GM21390 (cell line): ENCODE data around the gene RHBDD3.

Source experiments
- ATAC-seq: cut with Tn5 transposase; IDR thresholded peaks from one replicate; pipeline ENCODE4 v1.9.1; 2021; ENCODE audit not compliant: unreplicated experiment

Gene RHBDD3

GRCh38 chr22:29306175-29306834, 38.5 kb upstream of the RHBDD3 start, which contains the start of gene GAS2L1:
Gene GAS2L1, plus strand, starts transcription at chr22:29306650. Its CDS starts 1,456 bp downstream, at chr22:29308106.
- no peak for ATAC-seq

GRCh38 chr22:29305836-29306174, 38.0 kb upstream of the RHBDD3 start:
- no peak for ATAC-seq

GRCh38 chr22:29302681-29303465, 35.1 kb upstream of the RHBDD3 start:
- no peak for ATAC-seq

GRCh38 chr22:29302402-29302680, 34.6 kb upstream of the RHBDD3 start:
- no peak for ATAC-seq

GRCh38 chr22:29301716-29302401, 34.1 kb upstream of the RHBDD3 start:
- no peak for ATAC-seq

- no peak for ATAC-seq
These were observed 33.2 kb upstream of the RHBDD3 start for GRCh38 chr22:29300807-29301601.

- ATAC-seq: no peak
These were observed 32.7 kb upstream of the RHBDD3 start for GRCh38 chr22:29300467-29300806.

GRCh38 chr22:29299136-29299900, 31.5 kb upstream of the RHBDD3 start:
- ATAC-seq: no peak

GRCh38 chr22:29298641-29299040, 30.9 kb upstream of the RHBDD3 start:
- no peak for ATAC-seq

GRCh38 chr22:29292379-29292778, 24.6 kb upstream of the RHBDD3 start:
- ATAC-seq: no peak

GRCh38 chr22:29291215-29291614, 23.4 kb upstream of the RHBDD3 start:
- ATAC-seq: no peak

GRCh38 chr22:29290061-29290460, 22.3 kb upstream of the RHBDD3 start:
- no peak for ATAC-seq

GRCh38 chr22:29288837-29289236, 21.1 kb upstream of the RHBDD3 start:
- no peak for ATAC-seq

- ATAC-seq: no peak
These were observed 16.4 kb upstream of the RHBDD3 start for GRCh38 chr22:29284196-29284595.

- ATAC-seq: no peak
These were observed 10.1 kb upstream of the RHBDD3 start for GRCh38 chr22:29277927-29278326.

GRCh38 chr22:29275819-29276565, 8.2 kb upstream of the RHBDD3 start:
- ATAC-seq: no peak

- no peak for ATAC-seq
These were observed 7.4 kb upstream of the RHBDD3 start for GRCh38 chr22:29275167-29275566.

GRCh38 chr22:29272624-29273023, 4.8 kb upstream of the RHBDD3 start:
- no peak for ATAC-seq

GRCh38 chr22:29270475-29271271, 2.9 kb upstream of the RHBDD3 start:
- ATAC-seq: no peak
